T-helper 22 cell (primary cell): ENCODE measurements around the gene HNRNPL.
"Not testable (repeated sequence)": the region's sequence is repeated elsewhere in the genome, so short reads cannot be mapped to it uniquely, and the experiment has no call there.

Experiments used
- DNase-seq: peaks from one replicate; pipeline ENCODE4 v3.0.0-alpha.2; 2020; ENCODE audit warnings: low read depth

Gene HNRNPL

DNA sequence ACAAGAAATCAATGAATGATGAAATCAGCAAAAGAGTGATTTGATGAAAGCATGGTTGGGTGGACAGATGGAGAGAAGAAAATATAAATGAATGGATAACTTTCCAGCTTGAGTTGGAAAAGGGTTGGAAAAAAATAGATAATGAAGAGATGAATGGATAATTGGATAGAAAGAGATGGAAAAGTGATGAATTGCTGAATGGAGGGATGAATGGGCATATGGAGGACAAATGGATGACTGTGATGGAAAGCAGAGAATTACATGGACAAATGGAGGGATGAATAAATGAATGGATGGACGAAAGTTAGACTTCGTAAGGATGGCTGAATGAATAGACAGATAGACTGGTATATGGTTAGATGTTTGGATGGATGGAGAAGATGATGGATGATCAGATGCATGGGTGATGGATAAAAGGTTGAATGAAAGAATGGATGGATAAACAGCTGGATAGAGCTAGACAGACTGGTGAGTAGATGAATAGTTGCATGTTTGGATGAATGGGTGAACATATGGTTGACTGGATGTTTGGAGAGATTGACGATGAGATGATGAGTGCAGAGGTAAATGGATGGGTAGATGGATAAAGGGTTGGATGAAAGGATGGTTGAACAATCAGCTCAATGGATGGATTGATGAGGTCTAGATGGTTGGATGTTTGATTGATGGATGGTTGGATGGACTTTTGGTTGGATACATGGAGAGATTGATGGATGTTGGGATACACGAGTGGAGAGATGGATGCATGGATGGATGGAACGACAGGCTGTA lies 49.0 kb downstream of the HNRNPL start:
- no peak for DNase-seq

DNA sequence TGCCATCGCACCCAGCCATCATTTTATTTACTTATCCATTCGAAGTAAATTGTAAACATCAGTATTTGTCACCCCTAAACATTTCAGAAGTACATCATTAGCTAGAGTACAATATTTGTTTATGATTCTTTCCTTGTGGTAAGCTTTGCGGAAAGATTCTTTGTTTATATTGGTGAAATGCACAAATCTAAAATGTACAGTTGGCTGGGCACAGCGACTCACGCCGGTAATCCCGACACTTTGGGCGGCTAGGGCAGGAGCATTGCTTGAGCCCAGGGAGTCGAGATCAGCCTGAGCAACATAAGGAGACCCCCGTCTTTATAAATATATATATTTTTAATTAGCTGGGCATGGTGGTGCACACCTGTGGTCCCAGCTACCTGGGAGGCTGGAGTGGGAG lies 50.7 kb downstream of the HNRNPL start:
- DNase-seq = no peak

DNA sequence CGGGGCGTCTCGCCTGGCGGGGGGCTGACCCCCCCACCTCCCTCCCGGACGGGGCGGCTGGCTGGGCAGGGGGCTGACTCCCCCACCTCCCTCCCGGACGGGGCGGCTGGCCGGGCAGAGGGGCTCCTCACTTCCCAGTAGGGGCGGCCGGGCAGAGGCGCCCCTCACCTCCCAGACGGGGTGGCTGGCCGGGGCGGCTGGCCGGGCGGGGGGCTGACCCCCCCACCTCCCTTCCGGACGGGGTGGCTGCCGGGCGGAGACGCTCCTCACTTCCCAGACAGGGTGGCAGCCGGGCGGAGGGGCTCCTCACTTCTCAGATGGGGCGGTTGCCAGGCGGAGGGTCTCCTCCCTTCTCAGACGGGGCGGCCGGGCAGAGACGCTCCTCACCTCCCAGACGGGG lies 52.0 kb downstream of the HNRNPL start:
- not testable (repeated sequence) for DNase-seq

DNA sequence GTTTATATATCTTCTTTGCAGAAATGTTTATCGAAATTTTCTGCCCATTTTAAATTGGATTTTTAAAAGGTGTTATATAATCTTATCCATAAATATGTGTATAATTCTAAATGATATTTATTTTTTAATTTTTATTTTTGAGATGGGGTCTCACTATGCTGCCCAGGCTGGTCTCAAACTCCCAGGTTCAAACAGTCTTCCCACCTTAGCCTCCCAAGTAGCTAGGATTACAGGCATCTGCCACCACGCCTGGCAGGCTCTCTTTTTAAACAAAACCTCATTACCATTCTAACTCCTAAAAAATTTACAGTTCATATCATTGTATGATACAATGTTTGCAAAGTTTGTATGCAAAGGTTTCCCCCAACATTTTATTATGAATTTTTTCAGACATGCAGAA lies 53.6 kb downstream of the HNRNPL start:
- DNase-seq = no peak

DNA sequence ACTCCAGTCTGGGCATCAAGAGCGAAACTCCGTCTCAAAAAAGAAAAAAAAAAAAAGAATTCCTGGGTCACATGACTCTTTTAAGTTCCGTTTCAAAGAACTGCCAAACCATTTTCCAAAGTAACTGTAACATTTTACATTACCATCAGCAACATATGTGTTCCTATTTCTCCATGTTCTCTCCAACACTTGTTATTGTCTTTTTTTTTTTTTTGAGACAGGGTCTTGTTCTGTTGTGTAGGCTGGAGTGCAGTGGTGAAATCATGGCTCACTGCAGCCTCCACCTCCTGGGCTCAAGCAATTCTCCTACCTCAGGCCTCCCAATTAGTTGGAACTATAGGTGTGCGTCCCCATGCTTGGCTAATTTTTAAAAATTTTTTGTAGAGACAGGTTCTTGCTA lies 54.2 kb downstream of the HNRNPL start:
- DNase-seq = no peak

DNA sequence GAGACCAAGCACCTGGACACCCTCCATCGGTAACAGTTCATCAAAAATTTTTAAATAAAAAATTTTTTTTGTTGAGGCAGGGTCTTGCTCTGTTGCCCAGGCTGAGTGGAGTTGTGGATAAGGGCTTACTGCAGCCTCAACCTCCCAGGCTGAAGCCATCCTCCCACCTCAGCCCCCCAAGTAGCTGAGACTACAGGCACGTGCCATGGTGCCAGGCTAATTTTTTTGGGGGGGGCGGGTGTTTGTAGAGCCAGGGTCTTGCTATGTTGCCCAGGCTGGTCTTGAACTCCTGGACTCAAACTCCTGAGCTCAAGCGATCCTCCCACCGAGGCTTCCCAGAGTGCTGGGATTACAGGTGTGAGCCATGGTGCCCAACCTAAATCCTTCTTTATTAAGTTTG lies 56.1 kb downstream of the HNRNPL start:
- DNase-seq = no peak

DNA sequence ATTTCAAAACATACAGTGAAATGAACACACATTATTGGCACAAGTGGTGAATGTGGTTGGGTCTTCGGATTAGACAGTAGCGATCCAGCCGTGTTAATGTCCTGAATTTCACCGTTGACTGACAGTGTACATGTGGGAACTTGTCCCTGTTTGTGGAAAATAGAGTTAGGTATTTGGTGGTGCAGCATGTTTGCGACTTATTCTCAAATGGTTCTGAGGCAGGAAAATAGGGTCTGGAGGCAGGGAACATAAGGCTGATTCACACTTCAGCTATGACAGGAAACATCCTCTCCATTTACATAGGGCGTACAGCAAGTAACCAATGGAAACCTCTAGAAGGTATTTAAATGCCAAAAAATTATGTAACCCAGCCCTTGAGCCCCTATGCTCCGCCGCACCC lies 56.6 kb downstream of the HNRNPL start:
- no peak for DNase-seq

DNA sequence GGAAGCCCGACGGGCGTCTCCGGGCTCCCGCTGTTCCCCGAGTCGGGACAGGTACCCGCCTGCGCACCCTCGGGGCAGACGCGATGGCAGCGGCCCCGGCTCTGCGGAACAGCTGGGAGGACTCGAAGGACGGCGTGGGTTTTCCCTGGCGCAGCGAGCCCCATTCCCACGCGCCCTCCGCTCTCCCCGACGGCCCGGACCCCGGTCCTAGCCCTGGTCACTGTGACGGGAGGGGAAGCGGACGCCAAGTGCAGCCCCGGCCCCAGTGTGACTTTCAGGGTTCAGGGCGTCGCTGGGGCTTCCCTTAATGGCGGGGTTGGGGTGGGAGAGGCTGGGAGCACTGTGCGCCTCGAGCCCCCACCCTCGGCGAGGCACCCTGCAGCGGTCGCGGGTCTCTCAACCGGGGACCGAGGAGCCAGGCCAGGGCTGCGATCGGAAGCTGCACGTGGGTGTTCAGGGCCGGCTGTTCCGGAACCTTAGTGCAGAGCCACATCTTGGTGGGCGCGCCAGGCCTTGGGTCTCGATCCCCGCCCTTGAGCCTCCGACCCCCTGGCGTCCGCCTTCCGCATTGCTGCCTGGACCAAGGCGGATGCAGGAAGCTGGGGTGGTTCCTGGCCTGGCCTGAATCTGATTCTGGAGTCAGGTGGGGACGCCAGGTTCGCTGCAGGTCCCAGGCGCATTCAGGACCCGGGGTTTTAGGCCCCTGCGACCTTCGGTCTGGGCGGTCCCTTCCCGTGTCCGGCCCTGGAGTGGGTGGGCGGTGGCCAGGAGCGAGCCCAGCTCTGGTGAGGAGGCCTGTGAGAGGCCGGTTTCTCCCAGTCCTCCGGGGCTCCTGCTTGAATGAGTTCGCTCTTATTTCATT lies 57.3 kb downstream of the HNRNPL start:
- DNase-seq = no peak

DNA sequence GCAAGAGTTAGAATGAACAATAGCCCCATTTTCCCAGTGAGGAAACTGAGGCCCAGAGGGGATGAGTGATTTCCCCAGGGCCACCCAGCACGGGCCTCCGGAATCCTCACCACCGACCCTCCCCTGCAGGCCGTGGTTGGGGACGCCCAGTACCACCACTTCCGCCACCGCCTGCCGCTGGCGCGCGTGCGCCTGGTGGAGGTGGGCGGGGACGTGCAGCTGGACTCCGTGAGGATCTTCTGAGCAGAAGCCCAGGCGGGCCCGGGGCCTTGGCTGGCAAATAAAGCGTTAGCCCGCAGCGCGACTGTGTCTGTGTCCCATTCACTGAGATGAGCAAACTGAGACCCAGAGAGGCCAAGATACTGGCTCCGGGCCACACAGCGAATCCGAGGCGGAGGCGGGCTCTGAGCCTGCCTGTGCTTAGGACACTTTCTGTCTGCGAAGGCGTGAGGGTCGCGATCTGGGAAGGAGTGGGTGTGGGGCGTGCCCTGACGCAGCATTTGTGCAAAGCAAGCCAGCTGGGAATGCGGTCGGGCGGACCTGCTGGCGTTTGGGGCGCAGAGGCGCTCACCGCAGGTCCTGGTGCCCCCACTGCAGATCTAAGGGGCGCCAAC lies 58.2 kb downstream of the HNRNPL start:
- DNase-seq = not testable (repeated sequence)

DNA sequence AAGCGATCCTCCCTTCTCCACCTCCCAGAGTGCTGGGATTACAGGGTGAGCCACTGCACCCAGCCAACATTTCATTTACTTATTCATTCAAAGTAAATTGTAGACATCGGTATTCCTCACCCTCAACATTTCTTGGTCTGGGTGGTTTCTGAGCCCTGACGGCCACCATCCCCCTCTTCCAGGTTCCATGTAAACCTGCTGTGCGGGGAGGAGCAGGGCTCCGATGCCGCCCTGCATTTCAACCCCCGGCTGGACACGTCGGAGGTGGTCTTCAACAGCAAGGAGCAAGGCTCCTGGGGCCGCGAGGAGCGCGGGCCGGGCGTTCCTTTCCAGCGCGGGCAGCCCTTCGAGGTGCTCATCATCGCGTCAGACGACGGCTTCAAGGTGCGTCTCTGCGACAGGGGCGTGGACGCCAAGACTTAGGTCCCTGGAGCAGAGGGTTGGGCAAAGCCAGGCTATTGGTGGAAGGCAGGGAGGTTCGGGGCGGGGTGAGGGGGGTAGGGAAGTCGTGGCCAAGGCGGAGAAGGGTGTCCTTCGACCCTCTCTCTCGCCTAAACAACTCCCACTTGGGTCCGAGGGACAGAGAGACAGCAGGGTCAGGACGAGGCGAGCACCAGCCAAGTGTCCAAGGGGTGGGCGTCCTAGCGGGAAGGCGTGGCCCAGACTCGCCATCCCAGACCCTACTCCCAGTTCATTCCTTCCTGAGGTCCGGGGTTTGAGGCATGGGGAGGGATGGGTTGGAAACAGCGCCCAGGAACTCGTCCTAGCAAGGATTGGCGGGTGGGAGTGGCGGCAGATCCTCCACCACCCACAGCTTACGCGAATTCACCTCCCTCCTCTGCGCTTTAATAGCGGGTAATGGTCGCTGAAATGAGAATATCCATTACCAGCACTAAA lies 59.0 kb downstream of the HNRNPL start:
- not testable (repeated sequence) for DNase-seq

DNA sequence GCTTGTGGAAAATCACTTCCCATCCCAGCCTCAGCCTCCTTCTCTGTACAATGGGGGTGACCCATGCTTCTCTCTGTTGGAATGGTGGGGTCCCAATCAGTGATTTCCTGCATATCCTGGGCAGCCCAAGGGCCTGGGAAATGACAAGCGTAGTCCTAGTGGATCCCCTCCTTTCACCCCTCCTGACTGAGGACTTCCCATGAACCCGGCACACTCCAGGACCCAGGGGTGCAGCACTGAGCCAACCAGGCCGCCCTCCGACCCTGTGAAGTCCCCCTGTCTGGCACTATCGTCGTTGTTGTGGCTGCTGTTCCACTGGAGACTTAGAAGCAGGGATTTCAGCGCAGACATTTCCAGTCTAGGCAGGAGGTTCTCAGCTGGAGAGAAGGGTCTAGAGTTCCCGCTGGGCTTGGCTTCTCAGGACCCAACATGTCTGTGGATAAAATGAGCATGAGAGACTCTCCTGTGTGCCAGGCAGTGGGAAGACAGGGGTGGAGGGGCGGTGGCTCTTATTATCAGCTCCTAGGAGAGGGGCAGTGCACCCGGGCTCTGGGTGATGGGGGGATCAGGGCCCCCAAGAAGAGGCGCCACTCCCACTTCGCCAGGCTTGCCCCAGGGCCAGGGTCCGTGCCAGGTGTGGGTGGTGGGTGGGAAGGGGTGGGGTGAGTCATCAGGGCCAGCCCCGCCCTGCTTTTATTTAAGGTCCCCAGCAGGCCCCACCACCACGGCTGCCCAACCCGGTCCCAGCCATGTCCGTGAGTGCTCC lies 61.1 kb downstream of the HNRNPL start, which contains the start of gene LGALS7B:
Gene LGALS7B (plus strand): TSS at position 723 of the 766 bp plus-strand sequence. CDS start 27 bp downstream, at position 750.
- DNase-seq = no peak

DNA sequence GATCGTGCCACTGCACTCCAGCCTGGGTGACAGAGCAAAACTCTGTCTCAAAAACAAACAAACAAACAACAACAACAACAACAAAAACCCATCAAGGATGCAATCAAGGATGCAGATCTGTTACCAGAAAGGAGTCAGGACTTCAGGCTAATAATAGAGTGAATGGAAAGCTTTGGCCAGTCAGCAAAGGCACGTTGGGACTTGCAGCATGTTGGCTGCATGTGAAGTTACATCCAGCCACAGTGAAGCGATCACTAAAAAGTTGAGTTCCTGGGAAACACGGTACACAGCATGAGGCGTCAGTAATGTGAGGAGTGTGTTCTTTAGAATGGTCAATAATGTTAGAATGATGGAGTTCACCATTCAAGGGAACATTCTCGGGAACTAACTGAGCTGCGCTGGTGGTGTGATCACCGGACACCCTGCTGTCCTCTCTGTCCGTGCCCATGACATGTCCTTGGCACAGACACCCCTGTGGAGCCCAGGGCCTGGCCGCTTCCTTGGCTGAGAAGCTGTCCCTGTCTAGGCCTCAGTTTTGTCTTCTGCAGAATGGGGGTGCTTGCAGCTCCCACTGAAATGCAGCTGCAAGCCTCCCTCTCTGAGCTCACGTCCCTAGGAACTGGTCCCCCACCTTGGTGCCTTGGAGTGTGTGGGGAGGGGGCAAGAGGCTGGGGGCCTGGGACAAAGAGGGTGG lies 63.1 kb downstream of the HNRNPL start:
- DNase-seq = no peak
